OCI-LY7 (cell line): ENCODE data around the gene SLC25A46.

Experiments used
- EZH2phosphoT487 ChIP-seq: fragments of 200-600 bp; sonication (generic); IDR thresholded peaks from 2 replicates; pipeline ENCODE4 v1.6.1; 2018; ENCODE audit warnings: low read depth, borderline replicate concordance, mild to moderate bottlenecking, mixed run types, antibody characterized with exemption, low read length, moderate library complexity, mixed read lengths
- TF ChIP-seq, protein P1 (sequence below): fragments of 200-600 bp; sonication (generic); conservative IDR thresholded peaks from 2 replicates; pipeline ENCODE4 v1.5.1; 2014; ENCODE audit warnings: mild to moderate bottlenecking, antibody characterized with exemption, low read length, moderate library complexity, mixed read lengths

- TF ChIP-seq, protein P1, sequence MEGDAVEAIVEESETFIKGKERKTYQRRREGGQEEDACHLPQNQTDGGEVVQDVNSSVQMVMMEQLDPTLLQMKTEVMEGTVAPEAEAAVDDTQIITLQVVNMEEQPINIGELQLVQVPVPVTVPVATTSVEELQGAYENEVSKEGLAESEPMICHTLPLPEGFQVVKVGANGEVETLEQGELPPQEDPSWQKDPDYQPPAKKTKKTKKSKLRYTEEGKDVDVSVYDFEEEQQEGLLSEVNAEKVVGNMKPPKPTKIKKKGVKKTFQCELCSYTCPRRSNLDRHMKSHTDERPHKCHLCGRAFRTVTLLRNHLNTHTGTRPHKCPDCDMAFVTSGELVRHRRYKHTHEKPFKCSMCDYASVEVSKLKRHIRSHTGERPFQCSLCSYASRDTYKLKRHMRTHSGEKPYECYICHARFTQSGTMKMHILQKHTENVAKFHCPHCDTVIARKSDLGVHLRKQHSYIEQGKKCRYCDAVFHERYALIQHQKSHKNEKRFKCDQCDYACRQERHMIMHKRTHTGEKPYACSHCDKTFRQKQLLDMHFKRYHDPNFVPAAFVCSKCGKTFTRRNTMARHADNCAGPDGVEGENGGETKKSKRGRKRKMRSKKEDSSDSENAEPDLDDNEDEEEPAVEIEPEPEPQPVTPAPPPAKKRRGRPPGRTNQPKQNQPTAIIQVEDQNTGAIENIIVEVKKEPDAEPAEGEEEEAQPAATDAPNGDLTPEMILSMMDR: no peak
- TF ChIP-seq EZH2phosphoT487: no peak
Measured at GRCh38 chr5:110790673-110791072, 51.9 kb downstream of the SLC25A46 start.
